HG02981 (cell line): ENCODE results near the gene POU3F3.

Experiments used
- ATAC-seq: cut with Tn5 transposase; IDR thresholded peaks from one replicate; pipeline ENCODE4 v1.9.1; 2021; ENCODE audit warnings: mild to moderate bottlenecking, moderate library complexity; ENCODE audit not compliant: unreplicated experiment

Gene POU3F3

DNA sequence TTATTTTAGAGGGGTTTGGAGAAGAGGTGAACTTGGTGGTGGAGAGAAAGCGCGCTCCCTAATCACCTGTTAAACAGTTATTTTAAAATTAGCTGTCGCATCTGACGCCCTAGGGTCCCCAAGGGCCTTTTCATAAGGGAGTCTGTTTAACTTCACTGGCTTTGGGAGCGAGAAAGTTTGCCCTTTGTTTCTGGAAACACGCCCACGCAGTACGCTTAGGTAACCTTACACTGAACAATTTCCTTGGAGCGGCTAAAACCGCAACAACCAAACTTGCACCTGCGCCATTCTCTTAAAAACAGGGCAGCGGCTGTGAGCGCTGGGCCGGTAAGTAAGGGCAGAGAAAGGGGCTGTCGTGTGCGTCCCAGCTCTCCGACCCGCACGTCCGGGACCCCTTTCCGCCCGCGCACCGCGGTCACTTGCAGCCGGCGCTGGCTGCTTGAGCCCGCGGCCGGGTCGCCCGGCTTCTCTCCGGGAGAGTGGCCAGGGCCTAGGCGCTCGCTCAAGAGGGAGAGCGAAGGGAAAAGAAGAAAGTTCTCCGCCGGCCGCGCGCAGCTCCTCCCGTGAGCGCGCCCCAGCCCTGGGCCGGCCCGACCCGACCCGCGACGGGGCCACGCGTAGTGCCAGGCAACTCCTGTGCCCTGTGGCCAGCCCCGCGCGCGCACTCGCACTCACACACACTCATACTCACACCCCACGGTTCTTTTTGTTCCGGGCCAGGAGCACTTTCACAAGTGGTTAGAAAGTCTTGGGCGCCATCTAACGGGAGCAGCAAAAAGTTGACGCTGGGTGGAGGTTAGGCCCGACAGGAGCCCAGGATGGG, 19.2 kb downstream of the POU3F3 start:
- peak; percentile 80 for ATAC-seq

DNA sequence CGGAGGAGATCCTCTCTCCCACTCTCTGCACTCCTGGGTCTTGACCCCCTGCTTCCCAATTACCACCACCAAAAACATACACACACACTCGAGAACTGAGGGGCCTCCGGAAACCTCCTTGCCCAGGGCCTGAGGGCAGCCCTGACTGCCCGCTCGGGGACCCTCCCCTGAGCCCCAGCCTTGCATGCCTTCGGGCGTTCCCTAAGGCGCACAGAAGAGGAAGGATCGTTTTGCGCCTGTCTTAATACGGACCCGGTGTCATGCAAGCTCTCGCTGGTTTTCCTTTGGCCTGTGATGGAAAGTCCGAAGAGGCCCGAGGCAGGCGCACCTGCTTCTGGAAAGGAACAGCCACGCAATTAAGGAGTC, 19.8 kb downstream of the POU3F3 start:
- no peak for ATAC-seq

DNA sequence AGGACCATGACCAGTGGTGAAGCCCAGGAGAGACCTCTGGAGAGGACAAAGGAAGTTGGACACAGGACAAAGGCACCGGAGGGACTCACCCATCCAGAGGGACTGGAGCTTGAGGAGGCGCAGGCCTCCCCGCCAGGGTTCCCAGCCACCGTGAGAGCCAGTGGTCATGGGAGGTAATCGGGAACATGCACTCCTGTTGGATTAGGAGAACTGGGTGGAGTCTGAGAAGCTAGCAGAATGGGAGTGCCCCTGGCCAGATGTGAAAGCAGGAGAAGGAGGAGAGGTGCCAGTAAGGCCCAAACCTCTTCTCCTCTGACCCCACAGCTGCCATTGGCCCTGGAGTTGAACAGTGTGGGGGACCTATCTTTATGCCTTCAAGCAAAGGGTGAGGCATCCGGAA, 20.3 kb downstream of the POU3F3 start:
- no peak for ATAC-seq

DNA sequence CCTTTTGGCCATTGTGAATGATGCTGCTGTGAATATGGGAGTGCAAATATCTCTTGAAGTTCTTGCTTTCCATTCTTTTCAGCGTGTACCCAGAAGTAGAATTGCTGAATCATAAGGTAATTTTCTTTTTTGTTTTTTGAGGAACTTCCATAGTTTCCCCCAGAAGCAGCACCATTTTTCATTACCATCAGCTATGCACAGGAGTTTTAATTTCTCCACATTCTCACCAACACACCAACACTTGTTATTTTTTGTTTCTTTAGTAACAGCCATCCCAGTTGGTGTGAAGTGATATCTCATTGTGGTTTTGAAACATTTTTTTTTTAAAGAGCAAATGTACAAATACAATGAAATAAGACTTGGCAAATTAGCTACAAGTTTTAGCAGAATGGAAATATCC, 21.3 kb downstream of the POU3F3 start:
- ATAC-seq: no peak

DNA sequence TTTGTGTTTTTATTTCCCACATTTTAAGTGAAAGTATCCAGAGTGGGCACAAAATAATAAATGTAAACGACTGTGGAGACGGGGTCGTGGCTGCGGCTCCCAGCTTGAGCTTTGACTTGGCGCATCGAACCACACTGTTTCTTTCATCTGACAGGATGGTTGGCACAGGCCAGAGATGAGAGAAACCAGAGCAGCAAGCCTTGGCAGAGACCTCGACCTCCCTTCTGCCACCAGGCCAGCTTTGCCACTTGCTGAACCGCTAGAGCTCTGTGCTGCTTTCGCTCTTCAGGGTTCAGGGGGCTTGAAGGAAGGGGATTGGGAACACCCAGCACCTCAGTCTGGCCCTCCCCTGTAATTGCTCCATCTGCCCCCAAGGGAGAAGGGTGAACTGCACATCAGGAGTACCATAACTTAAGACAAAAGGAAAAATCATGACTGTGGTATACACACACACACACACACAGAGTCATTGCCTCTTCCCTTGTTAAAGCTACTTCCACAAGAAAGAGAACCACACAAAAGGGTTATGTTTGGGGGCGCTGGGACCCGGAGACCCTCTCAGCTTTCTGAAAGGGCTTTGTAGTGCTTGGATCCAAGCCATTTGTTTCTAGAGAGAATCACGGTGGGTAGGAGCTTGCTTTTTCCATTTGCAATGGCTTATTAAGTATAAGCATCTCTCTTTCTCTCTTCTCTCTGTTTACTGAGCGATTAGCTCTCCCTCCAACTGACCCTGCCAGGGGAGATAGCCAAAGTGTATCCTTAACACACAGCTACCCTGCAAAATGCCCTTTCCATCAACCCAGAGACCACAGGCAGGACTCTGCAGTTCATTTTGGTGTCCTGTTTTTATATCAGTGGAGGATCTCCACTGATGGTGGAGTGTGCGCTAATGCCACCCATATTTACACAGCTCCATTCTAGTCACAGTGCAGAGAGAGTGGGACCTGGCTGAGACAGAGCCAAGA, 23.0 kb downstream of the POU3F3 start:
- ATAC-seq: no peak

DNA sequence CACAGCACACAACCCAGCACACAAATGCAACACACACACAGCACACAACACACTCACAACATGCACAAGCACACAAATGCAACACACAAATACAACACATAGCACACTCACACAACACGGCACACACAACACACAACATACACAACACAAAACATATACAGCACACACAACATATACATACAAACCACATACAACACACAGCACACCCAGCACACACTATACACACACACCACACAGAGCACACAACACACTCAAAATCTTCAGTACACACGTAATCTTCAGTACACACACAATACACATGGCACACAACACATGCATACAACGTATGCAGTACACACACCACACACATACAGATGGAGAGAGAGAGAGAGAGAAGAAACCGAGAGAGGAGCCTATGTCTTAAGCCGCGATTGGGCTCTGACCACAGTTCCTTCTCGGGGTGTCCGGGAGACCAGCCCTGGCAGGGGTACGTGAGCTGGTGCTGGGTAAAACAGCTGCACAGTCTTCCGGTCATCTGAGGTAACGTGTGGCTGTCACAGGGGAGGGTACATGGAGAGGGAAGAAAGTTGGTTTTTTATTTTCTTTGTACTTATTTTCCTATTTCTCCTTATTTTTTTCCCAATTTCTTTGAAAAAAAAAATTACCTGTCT, 25.1 kb downstream of the POU3F3 start:
- no peak for ATAC-seq

DNA sequence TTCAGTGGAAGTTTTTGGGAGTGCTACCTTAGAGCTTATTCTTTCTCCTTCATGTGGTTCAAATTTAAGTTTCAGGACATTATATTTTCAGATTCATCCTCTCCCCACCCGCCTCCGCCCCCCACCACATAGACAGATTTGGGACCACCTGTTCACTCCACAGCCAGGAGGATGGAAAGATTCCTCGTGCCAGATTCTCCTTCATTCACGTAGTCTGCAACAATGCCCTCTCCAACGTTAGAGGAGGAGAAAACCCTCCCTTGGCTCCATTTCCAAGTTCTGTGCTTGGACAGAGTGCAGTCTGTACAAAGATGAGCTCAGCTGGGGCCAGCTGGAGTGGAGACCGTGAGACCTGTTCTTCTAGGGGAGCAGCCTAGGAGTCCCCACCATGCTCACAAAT, 26.2 kb downstream of the POU3F3 start:
- no peak for ATAC-seq

DNA sequence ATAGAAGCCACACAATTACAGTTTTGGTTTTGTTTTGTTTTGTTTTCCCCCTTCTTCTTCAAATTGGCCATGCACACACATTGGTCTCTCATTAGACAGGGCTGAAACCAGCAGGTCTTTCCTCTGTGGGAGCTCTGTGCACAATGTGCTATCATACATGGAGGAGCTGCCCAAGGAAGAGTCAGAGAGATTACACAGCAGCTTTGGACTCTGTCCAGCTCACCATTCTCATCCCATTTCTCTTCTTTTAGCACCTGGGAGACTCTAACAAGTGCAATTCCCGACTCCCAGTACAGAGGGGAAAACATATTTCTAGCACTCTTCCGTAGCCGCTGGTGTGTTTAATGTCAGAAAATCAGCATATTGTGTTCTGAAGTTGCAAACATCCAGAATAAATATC, 29.4 kb downstream of the POU3F3 start:
- ATAC-seq: no peak

DNA sequence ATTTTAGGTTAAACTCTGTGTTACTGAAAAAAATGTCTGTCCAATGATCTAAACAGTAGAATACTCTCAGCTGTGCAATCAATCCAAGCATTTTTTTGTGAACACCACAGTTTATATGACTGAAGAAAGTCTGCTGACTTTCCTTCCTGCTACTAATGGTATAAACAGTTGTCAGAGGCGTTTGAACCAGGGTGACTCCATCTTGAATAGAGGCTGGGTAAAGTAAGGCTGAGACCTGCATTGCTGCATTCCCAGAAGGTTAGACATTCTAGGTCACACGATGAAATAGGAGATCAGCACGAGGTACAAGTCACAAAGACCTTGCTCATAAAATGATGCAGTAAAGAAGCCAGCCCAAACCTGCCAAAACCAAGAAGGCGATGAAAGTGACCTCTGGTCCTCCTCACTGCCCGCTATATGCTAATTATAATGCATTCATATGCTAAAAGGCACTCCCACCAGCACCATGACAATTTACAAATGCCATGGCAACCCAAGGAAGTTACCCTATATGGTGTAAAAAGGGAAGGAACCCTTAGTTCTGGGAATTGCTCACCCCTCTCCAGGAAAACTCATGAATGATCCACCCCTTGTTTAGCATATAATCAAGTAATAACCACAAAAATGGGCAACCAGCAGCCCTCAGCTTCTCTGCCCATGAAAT, 31.3 kb downstream of the POU3F3 start:
- ATAC-seq: no peak

DNA sequence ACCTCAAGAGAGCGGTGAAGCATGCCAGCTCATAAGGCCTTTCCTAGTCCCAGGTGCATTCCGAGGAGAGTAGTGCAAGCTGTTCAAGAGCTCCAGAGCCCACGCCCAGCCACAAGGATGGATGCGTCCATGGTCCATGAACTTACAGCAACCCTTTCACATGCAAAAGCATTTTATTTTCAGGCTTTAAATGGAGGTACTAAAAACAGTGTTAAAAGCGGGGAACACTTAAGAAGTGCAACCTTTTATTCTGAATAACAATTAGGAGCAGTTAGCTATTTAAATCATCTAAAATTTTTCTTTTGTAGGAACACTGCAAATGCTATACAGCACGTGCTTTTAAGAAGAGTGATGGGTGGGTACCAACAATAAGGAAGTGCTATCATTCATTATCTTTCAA, 33.8 kb downstream of the POU3F3 start:
- no peak for ATAC-seq

DNA sequence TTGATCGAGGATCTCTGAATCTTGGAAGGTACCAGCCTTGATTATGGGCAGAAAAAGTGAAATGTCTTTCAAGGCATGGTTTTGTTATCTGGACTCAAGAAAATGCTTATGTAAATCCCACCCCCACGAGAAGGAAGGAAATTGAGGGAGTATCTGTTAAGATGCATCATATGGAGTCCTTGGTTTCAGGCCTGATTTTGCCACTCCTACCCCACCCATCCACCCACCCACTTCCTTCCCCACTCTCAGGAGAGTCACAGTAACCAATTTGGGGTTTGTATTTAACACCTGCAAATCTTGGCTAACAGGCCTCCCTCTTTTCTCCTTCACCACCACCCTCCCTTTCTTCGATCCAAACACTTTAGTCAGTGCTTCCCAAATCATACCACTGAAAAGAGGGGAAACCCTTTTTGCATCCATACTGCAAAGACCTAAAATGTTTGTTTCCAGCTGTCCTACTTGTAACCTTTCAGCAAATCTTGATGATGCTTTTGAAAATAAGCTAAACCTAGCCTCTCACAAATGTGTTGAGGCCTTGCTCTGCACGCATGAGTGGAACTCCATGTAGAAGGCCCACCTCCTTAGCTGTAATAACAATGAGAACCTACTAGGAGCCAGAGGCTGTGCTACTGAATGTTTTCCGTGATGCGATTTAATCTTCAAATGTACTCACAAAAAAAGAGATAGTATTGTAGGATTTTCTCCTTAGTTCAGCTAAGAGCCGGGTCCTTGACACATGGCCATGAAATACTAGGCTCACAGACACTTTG, 34.8 kb downstream of the POU3F3 start:
- ATAC-seq: no peak

DNA sequence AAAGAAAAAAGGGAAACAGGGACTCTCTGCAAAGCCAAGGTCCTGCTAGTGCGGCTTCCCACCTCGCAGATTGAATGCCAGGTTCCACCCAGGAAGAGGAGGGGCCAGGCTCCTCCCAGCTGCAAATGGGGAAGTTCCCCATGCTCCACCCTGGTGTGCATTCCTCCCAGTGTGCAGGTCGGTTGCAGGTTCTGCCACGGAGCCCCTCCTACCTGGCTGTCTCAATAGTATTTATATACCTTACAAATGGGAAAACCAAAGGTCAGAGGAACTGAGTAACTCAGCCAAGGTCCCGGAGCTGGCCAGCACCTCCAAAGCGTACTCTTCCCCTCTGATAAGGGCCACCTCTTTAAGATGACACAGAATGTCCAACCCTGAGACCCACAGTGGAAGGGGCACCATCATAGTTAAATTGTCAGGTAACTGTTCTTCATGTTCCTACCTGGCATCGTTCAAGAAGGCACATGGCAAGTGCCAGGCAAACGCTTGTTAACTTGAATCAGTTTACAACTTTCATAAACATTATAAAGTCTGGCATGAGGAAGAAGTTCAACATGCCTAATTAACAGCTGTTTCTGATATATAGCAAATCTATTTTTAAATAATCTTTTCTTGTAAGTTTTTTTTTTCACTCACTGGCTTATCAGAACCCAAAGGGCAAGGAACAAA, 35.5 kb downstream of the POU3F3 start:
- ATAC-seq: no peak

DNA sequence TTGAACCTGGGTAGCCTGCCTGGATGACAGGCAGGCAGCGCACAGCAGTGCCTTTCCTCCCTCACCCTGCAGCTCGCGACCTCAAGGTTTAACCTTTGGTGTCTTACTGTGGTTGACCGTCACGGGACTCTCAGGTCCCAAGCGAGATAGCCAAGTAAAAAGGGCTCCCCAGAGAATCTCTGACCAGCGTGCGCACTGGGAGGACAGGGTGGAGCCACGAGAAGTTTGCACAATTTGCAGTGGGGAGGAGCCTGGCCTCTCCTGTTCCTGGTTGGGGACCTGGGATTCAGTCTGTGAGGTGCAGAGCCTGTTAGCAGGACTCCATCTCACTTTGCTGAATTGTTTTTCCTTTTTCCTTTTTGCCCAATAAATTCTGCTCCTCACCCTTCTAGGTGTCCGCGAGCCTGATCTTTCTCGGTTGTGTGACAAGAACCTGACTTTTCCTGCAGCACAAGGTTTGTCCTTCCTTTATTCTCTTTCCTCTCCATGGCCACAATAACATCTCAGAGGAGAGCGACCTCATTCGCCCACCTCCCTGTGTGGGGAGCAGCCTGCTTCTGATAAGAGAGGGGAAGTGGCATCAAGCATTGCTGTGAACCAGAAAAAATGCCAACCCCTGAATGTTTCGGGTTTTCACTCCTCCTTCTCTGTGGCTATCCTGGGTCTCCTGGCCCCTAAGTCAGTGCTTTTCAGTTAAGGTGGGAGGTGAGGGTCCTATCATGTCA, 36.2 kb downstream of the POU3F3 start:
- ATAC-seq: no peak

DNA sequence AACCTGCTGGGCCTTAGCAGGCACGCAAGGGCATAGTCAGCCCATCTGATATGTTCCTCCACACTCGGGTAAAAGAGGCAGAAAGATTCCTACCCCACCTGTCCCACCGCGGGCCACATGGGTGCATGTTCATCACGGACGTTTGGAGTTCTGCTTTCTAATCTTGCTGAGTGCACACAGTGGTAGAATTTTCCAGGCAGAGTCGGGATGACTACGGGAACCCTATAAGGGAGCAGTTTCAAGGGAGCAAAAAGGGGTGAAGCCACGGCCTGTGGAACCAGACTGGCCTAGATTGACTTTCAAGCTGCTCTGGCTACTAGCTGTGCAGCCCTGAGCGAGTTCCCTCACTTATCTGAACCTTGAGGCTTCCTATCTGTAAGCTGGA, 36.8 kb downstream of the POU3F3 start:
- ATAC-seq: no peak

DNA sequence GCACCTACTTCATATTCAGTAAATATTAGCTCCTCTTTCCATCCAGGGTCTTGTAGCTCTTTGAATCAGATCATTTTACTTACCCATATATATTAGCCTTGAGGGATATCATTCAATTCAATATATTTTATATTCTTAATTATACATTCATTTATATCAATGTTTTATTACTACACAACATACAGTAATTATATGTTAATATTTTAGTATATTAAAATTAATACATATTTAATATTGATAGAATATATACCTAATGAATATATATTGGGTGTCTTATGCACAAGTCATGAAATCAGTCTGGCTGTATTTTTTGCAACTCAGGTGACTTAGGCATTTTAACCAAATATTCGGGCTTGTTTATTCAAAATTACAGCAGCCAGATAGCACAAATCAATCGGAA, 37.2 kb downstream of the POU3F3 start:
- no peak for ATAC-seq

DNA sequence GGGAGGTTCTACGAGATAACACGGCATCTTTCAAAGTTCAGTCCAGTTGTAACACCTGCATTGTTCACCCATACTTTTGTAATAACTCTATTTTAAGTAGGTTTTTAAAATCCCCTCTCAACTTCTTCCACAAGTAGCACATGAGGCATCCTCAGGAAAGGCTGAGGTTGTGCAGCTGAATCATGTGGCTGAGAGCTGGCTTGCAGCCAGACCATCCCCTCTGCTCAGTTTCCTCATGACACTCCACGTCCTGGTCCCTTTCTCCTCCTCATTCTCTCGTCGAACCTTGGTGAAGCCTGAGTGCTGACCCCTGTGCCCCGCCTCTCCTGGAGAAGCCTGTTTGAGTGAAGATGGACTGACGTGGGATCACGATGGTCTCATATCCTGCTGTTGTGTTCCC, 42.5 kb downstream of the POU3F3 start:
- ATAC-seq: no peak

DNA sequence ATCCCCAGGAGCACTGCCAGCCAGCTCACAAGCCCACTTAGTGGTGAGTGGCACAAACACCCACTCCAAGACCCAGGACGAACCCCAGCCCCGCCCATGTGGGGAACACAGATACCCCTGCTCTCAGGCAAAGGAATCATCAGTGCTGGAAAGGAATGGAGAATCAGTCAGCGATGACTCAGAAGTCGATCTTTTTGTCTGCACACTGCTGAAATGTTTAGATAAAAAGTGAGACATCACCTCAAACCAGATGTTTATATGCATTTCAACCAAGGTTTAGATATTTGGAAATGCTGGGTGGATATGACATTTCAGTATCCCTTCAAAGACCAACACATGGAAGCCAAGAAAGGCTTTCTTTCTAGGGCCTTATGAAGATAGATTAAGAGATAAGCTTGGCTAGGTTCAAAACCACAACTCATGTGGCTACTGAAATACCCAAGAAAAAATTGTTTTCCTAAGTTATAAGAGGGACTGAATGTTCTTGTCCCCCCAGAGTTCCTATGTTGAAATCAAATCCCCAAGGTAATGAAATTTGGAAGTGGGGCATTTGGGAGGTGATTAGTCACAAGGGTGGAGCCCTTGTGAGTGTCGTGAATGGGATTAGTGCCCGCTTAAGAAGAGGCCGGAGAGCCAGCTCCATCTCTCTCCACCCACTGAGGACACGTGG, 43.7 kb downstream of the POU3F3 start:
- ATAC-seq: no peak

DNA sequence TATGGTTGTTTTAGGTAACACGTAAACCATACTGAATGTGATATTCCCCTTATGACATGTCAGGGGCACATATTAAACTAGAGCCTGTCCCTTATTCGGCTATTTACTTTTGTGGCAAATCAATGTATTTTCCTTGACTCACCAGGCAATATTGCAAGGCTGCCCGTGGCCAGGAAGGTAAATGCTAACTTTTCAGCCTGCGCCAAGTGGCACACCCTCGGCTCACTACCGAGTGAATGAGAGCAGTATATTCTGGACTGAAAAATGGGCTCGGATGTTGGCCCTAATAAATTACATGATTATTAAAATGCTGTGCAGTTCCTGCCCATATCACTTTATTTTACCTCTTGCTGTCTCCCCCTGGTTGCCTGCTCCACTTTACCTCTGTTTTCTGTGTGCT, 46.7 kb downstream of the POU3F3 start:
- ATAC-seq: no peak
